Peyer's patch (tissue), 4 donors: Measurements from ENCODE around the gene TPM4. TPM values are rescaled to one million over a fixed set of nuclear protein-coding genes. Genes with fewer than 3 reads are reported as not detected.

Source experiments
- DNase-seq, 3 donors: peaks; one replicate each; pipeline ENCODE4 v3.0.0-alpha.2; 2017 to 2019
- H3K27ac ChIP-seq, 4 donors: fragments of 200-600 bp; sonication (generic); one replicate each; pipeline ENCODE4 v1.5.1; 2016 to 2019
- H3K27me3 ChIP-seq, 2 donors: fragments of 200-600 bp; sonication (generic); one replicate each; pipeline ENCODE4 v1.5.1; 2019
- H3K36me3 ChIP-seq, 3 donors: fragments of 200-600 bp; sonication (generic); one replicate each; pipeline ENCODE4 v1.5.1; 2016 to 2019
- H3K4me1 ChIP-seq, 4 donors: fragments of 200-600 bp; sonication (generic); one replicate each; pipeline ENCODE4 v1.5.1; 2016 to 2019
- H3K4me3 ChIP-seq, 4 donors: fragments of 200-600 bp; sonication (generic); 1 replicate in 3 of 4; 2 replicates in 1 of 4; pipeline ENCODE4 v1.5.1; 2016 to 2019; ENCODE audit warnings: mild to moderate bottlenecking in 1 of 4
- H3K9me3 ChIP-seq, 4 donors: fragments of 200-600 bp; sonication (generic); one replicate each; pipeline ENCODE4 v1.5.1; 2016 to 2019; ENCODE audit warnings: mild to moderate bottlenecking in 1 of 4
- POLR2A ChIP-seq, 2 donors: fragments of 450-650 bp; IDR thresholded peaks; one replicate each; pipeline ENCODE4 v1.5.1; 2017; ENCODE audit warnings: antibody characterized with exemption in 2 of 2, mild to moderate bottlenecking in 2 of 2, moderate library complexity in 2 of 2
- total RNA-seq, 4 donors: library from RNA; depleted of rRNA; stranded (reverse); fragments of >200 nt; gene quantifications; one replicate each; pipeline ENCODE4 v1.1.0, GENCODE V29; 2016
- TF ChIP-seq, protein P1 (sequence below), 6 experiments: fragments of 450-650 bp in 4 of 6; fragments of 200-600 bp in 2 of 6; sonication (generic) in 1 of 6; IDR thresholded peaks; one replicate each; pipeline ENCODE4 v1.5.1; 2017 to 2019; ENCODE audit warnings: antibody characterized with exemption in 6 of 6, mild to moderate bottlenecking in 3 of 6, moderate library complexity in 1 of 6

Gene TPM4
- total RNA-seq, 4 donors from 2014 or later: 125 to 423 (median 139) TPM

DNA sequence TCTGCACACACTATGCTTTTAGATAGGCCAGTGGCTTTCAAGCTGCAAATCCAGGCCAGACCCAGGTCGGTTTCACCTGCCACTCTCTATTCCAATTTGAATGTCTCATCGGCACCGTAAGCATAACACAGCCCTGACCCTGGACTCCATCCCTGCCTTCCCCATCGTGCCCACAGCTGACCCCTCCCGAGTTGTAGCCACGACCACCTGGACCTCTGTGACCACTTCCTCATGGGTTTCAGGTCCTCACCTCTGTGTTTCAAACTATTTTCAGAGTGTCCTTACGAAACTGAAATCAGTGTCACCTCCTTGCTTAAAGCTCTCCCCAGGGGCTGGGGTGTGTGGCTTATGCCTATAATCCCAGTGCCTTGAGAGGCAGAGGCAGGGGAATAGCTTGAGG lies 58.2 kb downstream of the TPM4 start:
- H3K27ac ChIP-seq: peak overlapping the region in 1 of 4 donors; percentile 35
- peak in 1 of 3 donors; percentile 60 for DNase-seq

DNA sequence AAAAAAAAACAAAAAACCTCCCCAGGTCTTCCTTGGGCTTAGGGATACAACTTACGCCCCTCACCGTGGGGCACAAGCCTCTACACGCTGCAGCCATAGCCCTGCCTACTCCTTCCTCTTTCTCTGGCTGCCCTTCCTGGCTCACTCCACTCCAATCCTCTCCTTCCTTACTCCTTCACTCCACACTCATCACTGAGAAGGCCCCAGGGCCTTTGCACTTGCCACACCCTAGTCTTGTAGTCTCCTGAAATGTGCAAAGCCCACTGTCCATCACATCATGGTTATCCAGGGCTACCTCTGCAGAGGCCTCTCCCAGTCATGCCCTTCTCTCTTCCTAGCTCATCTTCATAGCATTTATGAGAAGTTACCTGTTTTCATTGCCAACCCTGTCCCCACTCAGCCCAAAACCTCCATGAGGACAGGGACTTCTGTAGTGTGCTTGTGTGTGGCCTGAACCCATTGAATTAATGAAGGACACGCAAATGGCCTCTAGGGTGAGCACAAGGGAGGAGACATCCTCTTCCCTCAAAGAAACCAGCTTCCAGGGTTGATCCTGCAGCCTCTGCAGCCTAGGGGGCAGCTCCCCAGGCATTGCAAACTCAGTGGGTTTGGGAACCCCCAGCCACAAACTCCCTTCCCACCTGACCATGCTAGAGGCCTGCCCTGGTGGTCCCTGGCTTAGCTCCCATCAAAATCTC lies 59.3 kb downstream of the TPM4 start:
- TF ChIP-seq, protein P1, sequence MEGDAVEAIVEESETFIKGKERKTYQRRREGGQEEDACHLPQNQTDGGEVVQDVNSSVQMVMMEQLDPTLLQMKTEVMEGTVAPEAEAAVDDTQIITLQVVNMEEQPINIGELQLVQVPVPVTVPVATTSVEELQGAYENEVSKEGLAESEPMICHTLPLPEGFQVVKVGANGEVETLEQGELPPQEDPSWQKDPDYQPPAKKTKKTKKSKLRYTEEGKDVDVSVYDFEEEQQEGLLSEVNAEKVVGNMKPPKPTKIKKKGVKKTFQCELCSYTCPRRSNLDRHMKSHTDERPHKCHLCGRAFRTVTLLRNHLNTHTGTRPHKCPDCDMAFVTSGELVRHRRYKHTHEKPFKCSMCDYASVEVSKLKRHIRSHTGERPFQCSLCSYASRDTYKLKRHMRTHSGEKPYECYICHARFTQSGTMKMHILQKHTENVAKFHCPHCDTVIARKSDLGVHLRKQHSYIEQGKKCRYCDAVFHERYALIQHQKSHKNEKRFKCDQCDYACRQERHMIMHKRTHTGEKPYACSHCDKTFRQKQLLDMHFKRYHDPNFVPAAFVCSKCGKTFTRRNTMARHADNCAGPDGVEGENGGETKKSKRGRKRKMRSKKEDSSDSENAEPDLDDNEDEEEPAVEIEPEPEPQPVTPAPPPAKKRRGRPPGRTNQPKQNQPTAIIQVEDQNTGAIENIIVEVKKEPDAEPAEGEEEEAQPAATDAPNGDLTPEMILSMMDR (IDR thresholded peaks at IDR 0.05): no peak
- TF ChIP-seq POLR2A (IDR thresholded peaks at IDR 0.05): no peak
- H3K9me3 ChIP-seq: no peaks in the 10 kb centered on the region
- no peak for DNase-seq
- peaks cover 0 to 6% (median 2%) of the 10 kb centered on the region in 4 donors for H3K4me1 ChIP-seq
- peak overlapping the region in 1 of 4 donors; percentile 21 for H3K27ac ChIP-seq
- H3K36me3 ChIP-seq: peaks cover 0 to 39% (median 0%) of the 10 kb centered on the region in 3 donors
- no peak overlapping the region for H3K4me3 ChIP-seq
- H3K27me3 ChIP-seq: no peaks in the 10 kb centered on the region

More for the DNA sequence above, 58.2 kb downstream of the TPM4 start:
- Histone ChIP-seq H3K36me3 (peaks cover 0 to 50% (median 0%) of the 10 kb centered on the region in 3 donors), H3K4me3 (no peak overlapping the region), H3K27me3 (no peaks in the 10 kb centered on the region), H3K9me3 (no peaks in the 10 kb centered on the region), H3K4me1 (peaks cover 0 to 6% (median 0%) of the 10 kb centered on the region in 4 donors)
- TF ChIP-seq POLR2A (IDR thresholded peaks at IDR 0.05): no peak
- TF ChIP-seq, protein P1 (IDR thresholded peaks at IDR 0.05): no peak

DNA sequence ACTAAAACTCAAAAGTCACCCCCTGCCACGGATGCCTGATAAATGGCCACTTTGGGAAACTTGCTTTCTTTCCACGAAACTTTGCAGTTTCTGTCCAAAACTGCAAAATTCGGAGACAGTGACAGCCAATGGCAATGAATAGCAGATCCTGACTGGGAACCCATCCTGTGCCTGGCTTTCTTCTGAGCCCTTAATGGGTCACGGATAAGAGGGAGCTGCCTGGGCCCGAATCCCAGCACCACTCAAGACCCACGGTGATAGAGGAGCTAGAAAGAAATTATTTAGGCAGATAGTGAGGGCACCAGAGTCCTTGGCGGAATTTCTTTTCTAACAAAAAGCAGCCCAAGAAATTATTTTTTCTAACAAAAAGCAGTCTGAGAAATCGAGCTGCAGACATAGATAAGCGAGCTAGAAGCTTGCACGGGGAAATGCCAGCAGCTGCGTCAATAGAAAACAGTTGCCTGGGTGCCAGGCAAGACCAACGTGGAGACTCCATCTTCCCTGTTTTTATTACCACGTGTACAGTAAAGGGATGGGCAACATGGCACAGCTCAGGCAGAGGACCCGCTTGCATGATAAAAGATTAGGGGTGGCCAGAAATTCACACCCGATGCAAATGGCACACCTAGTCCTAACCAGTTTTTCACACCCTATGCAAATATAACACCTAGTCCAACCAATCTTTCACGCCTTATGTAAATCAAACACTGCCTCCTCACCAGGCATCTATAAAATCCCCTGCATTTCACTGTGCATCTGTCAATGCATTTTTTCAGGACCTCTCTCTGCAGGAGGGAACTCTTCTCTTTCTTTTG lies 60.1 kb downstream of the TPM4 start:
- H3K27me3 ChIP-seq: no peaks in the 10 kb centered on the region
- no peak overlapping the region for H3K27ac ChIP-seq
- no peaks in the 10 kb centered on the region for H3K9me3 ChIP-seq
- no peak for DNase-seq
- H3K4me1 ChIP-seq: peaks cover 0 to 8% (median 3%) of the 10 kb centered on the region in 4 donors
- peaks cover 0 to 31% (median 0%) of the 10 kb centered on the region in 3 donors for H3K36me3 ChIP-seq
- TF ChIP-seq, protein P1 (IDR thresholded peaks at IDR 0.05): no peak
- no peak for TF ChIP-seq POLR2A (IDR thresholded peaks at IDR 0.05)
- no peak overlapping the region for H3K4me3 ChIP-seq

DNA sequence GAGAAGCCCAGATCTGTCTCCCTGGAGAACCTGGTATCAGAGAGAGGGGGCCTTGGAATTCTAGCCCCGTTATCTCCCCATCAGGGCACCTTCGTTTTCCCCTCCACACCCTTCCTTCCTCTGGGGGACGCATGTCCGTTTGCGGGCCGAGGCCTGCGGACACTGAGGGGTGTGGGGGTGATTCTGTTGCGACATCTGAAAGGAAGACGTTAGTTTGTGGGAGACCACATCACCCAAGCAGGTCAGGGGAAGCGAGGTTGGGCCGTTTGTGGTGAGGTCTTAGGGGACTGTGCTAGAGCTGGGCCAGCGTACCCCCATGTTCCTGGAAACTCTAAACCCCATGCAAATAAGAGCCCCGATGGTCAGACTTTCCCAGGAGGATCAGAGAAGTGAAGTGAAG lies 63.5 kb downstream of the TPM4 start:
- peak in 2 of 3 donors; percentile 76 for DNase-seq
- Histone ChIP-seq H3K4me3 (peak overlapping the region in 1 of 4 donors; percentile 6), H3K9me3 (no peaks in the 10 kb centered on the region), H3K4me1 (peaks cover 0 to 14% (median 8%) of the 10 kb centered on the region in 4 donors), H3K27me3 (no peaks in the 10 kb centered on the region), H3K36me3 (no peaks in the 10 kb centered on the region), H3K27ac (peak overlapping the region in 1 of 4 donors; percentile 88)
- TF ChIP-seq POLR2A (IDR thresholded peaks at IDR 0.05): no peak
- TF ChIP-seq, protein P1 (IDR thresholded peaks at IDR 0.05): no peak

DNA sequence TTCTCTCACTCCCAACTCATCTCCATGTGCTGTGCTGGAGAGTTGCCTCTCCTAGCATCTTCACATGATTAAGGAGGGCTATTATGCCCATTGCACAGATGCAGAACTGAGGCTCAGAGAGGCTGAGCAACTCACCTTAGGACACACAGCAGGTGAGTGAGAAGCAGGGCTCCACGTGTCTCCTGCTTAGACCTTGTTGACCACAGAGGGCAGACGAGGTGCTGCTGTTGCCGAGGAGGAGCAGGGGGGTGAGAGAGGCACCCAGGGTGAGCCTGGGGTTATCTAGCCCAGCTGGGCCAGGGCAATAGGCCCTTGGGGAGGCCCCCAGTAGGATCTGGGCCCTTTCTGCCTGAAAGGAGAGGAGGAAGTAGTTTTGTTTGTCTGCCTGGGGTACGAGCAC lies 64.7 kb downstream of the TPM4 start:
- H3K27me3 ChIP-seq: no peaks in the 10 kb centered on the region
- TF ChIP-seq, protein P1 (IDR thresholded peaks at IDR 0.05): no peak
- no peak for TF ChIP-seq POLR2A (IDR thresholded peaks at IDR 0.05)
- peaks cover 0 to 10% (median 10%) of the 10 kb centered on the region in 4 donors for H3K4me1 ChIP-seq
- H3K9me3 ChIP-seq: no peaks in the 10 kb centered on the region
- peak in 2 of 3 donors; percentile 80 to 86 for DNase-seq
- H3K36me3 ChIP-seq: no peaks in the 10 kb centered on the region
- H3K27ac ChIP-seq: peak overlapping the region in 2 of 4 donors; percentile 35 to 88
- H3K4me3 ChIP-seq: no peak overlapping the region
